HepG2 (cell line): ENCODE measurements around the gene CAPZA1. TPM values are rescaled to one million over a fixed set of nuclear protein-coding genes. Genes with fewer than 3 reads are reported as not detected.

Source experiments
- ARID5B ChIP-seq: IDR thresholded peaks from 2 replicates; pipeline ENCODE4 v1.4.0; 2020; ENCODE audit warnings: mild to moderate bottlenecking, missing genetic modification reagents
- CENPX ChIP-seq: sonication (generic); formaldehyde crosslinking; IDR thresholded peaks from 2 replicates; pipeline ENCODE4 v1.9.0; 2021; ENCODE audit warnings: mild to moderate bottlenecking, missing genetic modification reagents, moderate library complexity
- GABPB1 ChIP-seq: IDR thresholded peaks from 2 replicates; pipeline ENCODE4 v1.6.1; 2016; ENCODE audit warnings: mild to moderate bottlenecking, missing genetic modification reagents, moderate library complexity, missing compliant biosample characterization
- KDM5A ChIP-seq: fragments of 200-600 bp; sonication (generic); IDR thresholded peaks from 2 replicates; pipeline ENCODE4 v1.7.0; 2018; ENCODE audit warnings: antibody characterized with exemption, mild to moderate bottlenecking, low read length, borderline replicate concordance
- MED1 ChIP-seq: sonication (generic); formaldehyde crosslinking; IDR thresholded peaks from 2 replicates; pipeline ENCODE4 v1.4.0; 2020; ENCODE audit warnings: missing genetic modification reagents
- MLX ChIP-seq: IDR thresholded peaks from 2 replicates; pipeline ENCODE4 v1.6.1; 2016
- MYPOP ChIP-seq: sonication (generic); formaldehyde crosslinking; IDR thresholded peaks from 2 replicates; pipeline ENCODE4 v1.8.1; 2023; ENCODE audit warnings: mild to moderate bottlenecking, moderate library complexity, missing genetic modification reagents
- NR0B2 ChIP-seq: sonication (generic); formaldehyde crosslinking; IDR thresholded peaks from 2 replicates; pipeline ENCODE4 v1.4.0; 2020; ENCODE audit warnings: mild to moderate bottlenecking, missing genetic modification reagents
- SALL1 ChIP-seq: sonication (generic); formaldehyde crosslinking; IDR thresholded peaks from 2 replicates; pipeline ENCODE4 v1.8.0; 2022; ENCODE audit warnings: mild to moderate bottlenecking, missing genetic modification reagents
- SNAPC4 ChIP-seq: sonication (generic); formaldehyde crosslinking; IDR thresholded peaks from 2 replicates; pipeline ENCODE4 v1.4.0; 2020; ENCODE audit warnings: mild to moderate bottlenecking, missing genetic modification reagents
- SYNCRIP ChIP-seq: fragments of 200-400 bp; formaldehyde crosslinking; IDR thresholded peaks from 2 replicates; pipeline ENCODE4 v1.6.1; 2018; ENCODE audit warnings: mild to moderate bottlenecking, low read depth, low read length; ENCODE audit not compliant: insufficient read depth
- ZNF274 ChIP-seq: sonication (generic); formaldehyde crosslinking; IDR thresholded peaks from 2 replicates; pipeline ENCODE4 v1.5.1; 2020; ENCODE audit warnings: mild to moderate bottlenecking, missing genetic modification reagents
- ZNF556 ChIP-seq: sonication (generic); formaldehyde crosslinking; IDR thresholded peaks from 2 replicates; pipeline ENCODE4 v1.4.0; 2020; ENCODE audit warnings: mild to moderate bottlenecking, missing genetic modification reagents, borderline replicate concordance
- ZNF652 ChIP-seq: IDR thresholded peaks from 2 replicates; pipeline ENCODE4 v1.6.1; 2016; ENCODE audit warnings: low read depth, borderline replicate concordance
- ZNF746 ChIP-seq: sonication (generic); formaldehyde crosslinking; IDR thresholded peaks from 2 replicates; pipeline ENCODE4 v1.8.0; 2022; ENCODE audit warnings: mild to moderate bottlenecking, missing genetic modification reagents
- polyA plus RNA-seq, 8 experiments: library from polyadenylated mRNA; depleted of rRNA in 3 of 8; stranded (reverse) in 7 of 8; unstranded in 1 of 8; fragments of >200 nt; fragmentation: Illumina TruSeq in 4 of 8; extraction: Trizol in 4 of 8; gene quantifications; 2 replicates each; pipeline versions ENCODE4 v1.2.1 to v1.2.3, GENCODE V29; 2011 to 2016; ENCODE audit warnings: low read depth in 4 of 8, missing spikeins in 1 of 8, mixed read lengths in 1 of 8; ENCODE audit not compliant: insufficient read depth in 1 of 8
- total RNA-seq, 5 experiments: library from RNA; depleted of rRNA; stranded (reverse); fragments of >200 nt; fragmentation: Illumina TruSeq; extraction: Trizol; gene quantifications; 2 replicates each; pipeline ENCODE4 v1.2.3, GENCODE V29; 2016; ENCODE audit warnings: low read depth in 1 of 5

The CAPZA1 gene
- total and polyA plus RNA-seq, 2 of the 13 experiments (the other 11 are each of a cell fraction or from before 2014, with no cell fraction given): 67.0 to 117 TPM

- no peak; the same call in 1 of the 2 replicates for TF ChIP-seq ARID5B (CRISPR knock-in tag)
- no peak for TF ChIP-seq SYNCRIP
- no peak for TF ChIP-seq MLX (CRISPR knock-in tag)
- TF ChIP-seq SNAPC4 (CRISPR knock-in tag): 0 out of 2 replicates have a peak, but pooled peaks have one; percentile 11
- no peak for TF ChIP-seq CENPX (CRISPR knock-in tag)
- peak; percentile 87 for TF ChIP-seq KDM5A
- TF ChIP-seq GABPB1 (CRISPR knock-in tag): peak; percentile 87
- peak; percentile 42; the same call in 1 of the 2 replicates for TF ChIP-seq MYPOP
- 0 out of 2 replicates have a peak, but pooled peaks have one; percentile 62 for TF ChIP-seq NR0B2
- peak; percentile 46; the same call in 1 of the 2 replicates for TF ChIP-seq ZNF274 (CRISPR knock-in tag)
- peak; percentile 19; the same call in 1 of the 2 replicates for TF ChIP-seq ZNF746 (CRISPR knock-in tag)
- peak; percentile 10; the same call in 1 of the 2 replicates for TF ChIP-seq ZNF556
- no peak for TF ChIP-seq ZNF652 (CRISPR knock-in tag)
- TF ChIP-seq SALL1 (CRISPR knock-in tag): peak; percentile 72
- TF ChIP-seq MED1 (CRISPR knock-in tag): no peak
These were observed 713 bp upstream of the CAPZA1 start, which contains the start of gene ST7L (continued) for GRCh38 chr1:112618721-112619517.
